OCI-LY1 (cell line): ENCODE measurements around the gene TANGO6.

Experiments
- H2AFZ ChIP-seq: fragments of 200-600 bp; sonication (generic), shearing (Covaris generic); 2 replicates; pipeline ENCODE4 v1.6.0; 2014; ENCODE audit warnings: antibody characterized with exemption, mild to moderate bottlenecking, low read length
- H3F3A ChIP-seq: fragments of 200-600 bp; sonication (generic), shearing (Covaris generic); 2 replicates; pipeline ENCODE4 v1.6.0; 2014; ENCODE audit warnings: mild to moderate bottlenecking, antibody characterized with exemption, low read length, moderate library complexity; ENCODE audit not compliant: insufficient read depth
- H3K27ac ChIP-seq: fragments of 200-600 bp; sonication (generic); 2 replicates; pipeline ENCODE4 v1.5.1; 2014; ENCODE audit warnings: low read length, mixed run types, mild to moderate bottlenecking, low read depth; ENCODE audit not compliant: poor library complexity, severe bottlenecking
- H3K27me3 ChIP-seq: fragments of 200-600 bp; sonication (generic); 2 replicates; pipeline ENCODE4 v1.6.0; 2014; ENCODE audit warnings: antibody characterized with exemption, mild to moderate bottlenecking, low read length, moderate library complexity; ENCODE audit not compliant: insufficient read depth
- H3K36me3 ChIP-seq: fragments of 200-600 bp; sonication (generic); 2 replicates; pipeline ENCODE4 v1.6.1; 2014; ENCODE audit warnings: mild to moderate bottlenecking, antibody characterized with exemption, low read length, moderate library complexity, mixed read lengths; ENCODE audit not compliant: insufficient read depth
- H3K4me1 ChIP-seq: fragments of 200-600 bp; sonication (generic); 2 replicates; pipeline ENCODE4 v1.5.1; 2014; ENCODE audit warnings: mild to moderate bottlenecking, low read length, moderate library complexity; ENCODE audit not compliant: insufficient read depth, severe bottlenecking
- H3K4me2 ChIP-seq: fragments of 200-600 bp; sonication (generic), shearing (Covaris generic); 2 replicates; pipeline ENCODE4 v1.6.1; 2014; ENCODE audit warnings: low read length
- H3K4me3 ChIP-seq: fragments of 200-600 bp; sonication (generic); 2 replicates; pipeline ENCODE4 v1.5.1; 2014; ENCODE audit warnings: low read length, low read depth, mild to moderate bottlenecking, mixed read lengths; ENCODE audit not compliant: poor library complexity, severe bottlenecking
- H3K79me2 ChIP-seq: fragments of 200-600 bp; shearing (Covaris generic); 2 replicates; pipeline ENCODE4 v1.6.1; 2016; ENCODE audit warnings: mixed run types, low read length, mixed read lengths; ENCODE audit not compliant: insufficient read depth
- H3K9ac ChIP-seq: fragments of 200-600 bp; sonication (generic), shearing (Covaris generic); 2 replicates; pipeline ENCODE4 v1.6.1; 2014; ENCODE audit warnings: mild to moderate bottlenecking, low read length, mixed read lengths
- H3K9me2 ChIP-seq: fragments of 200-600 bp; sonication (generic), shearing (Covaris generic); 2 replicates; pipeline ENCODE4 v1.6.1; 2014; ENCODE audit warnings: low read depth, mild to moderate bottlenecking, low read length, mixed read lengths
- H3K9me3 ChIP-seq: fragments of 200-600 bp; shearing (Covaris generic); 2 replicates; pipeline ENCODE4 v1.6.1; 2014; ENCODE audit warnings: low read length, mixed read lengths
- H4K20me1 ChIP-seq: fragments of 200-600 bp; sonication (generic), shearing (Covaris generic); 2 replicates; pipeline ENCODE4 v1.6.0; 2016; ENCODE audit warnings: mild to moderate bottlenecking, low read length; ENCODE audit not compliant: insufficient read depth
- CTCF ChIP-seq: fragments of 200-600 bp; sonication (generic), shearing (Covaris generic); IDR thresholded peaks from 2 replicates; pipeline ENCODE4 v1.5.1; 2017; ENCODE audit warnings: mild to moderate bottlenecking, antibody characterized with exemption, low read length, moderate library complexity, mixed read lengths
- EZH2 ChIP-seq: fragments of 200-600 bp; sonication (generic), shearing (Covaris generic); IDR thresholded peaks from 2 replicates; pipeline ENCODE4 v1.8.0; 2017; ENCODE audit warnings: borderline replicate concordance, mixed run types, mild to moderate bottlenecking, antibody characterized with exemption, low read length, moderate library complexity, mixed read lengths

The TANGO6 gene

GRCh38 chr16:68894714-68895113, 51.4 kb downstream of the TANGO6 start:
- no peak overlapping the region for H3K4me2 ChIP-seq
- no peak overlapping the region for H3K27ac ChIP-seq
- no peaks in the 10 kb centered on the region for H3K36me3 ChIP-seq
- H3F3A ChIP-seq: no peaks in the 10 kb centered on the region
- H3K9me3 ChIP-seq: no peaks in the 10 kb centered on the region
- no peaks in the 10 kb centered on the region for H3K4me1 ChIP-seq
- H2AFZ ChIP-seq: no peak overlapping the region
- no peaks in the 10 kb centered on the region for H3K79me2 ChIP-seq
- H3K4me3 ChIP-seq: no peak overlapping the region
- no peaks in the 10 kb centered on the region for H3K9me2 ChIP-seq
- H3K27me3 ChIP-seq: no peaks in the 10 kb centered on the region
- no peak for TF ChIP-seq CTCF
- TF ChIP-seq EZH2: no peak
- no peak overlapping the region for H3K9ac ChIP-seq
- H4K20me1 ChIP-seq: no peaks in the 10 kb centered on the region

- Histone ChIP-seq H3K9me3 (no peaks in the 10 kb centered on the region), H3K4me2 (no peak overlapping the region), H3K9ac (no peak overlapping the region)
Observed at GRCh38 chr16:68898026-68898425, 54.7 kb downstream of the TANGO6 start.

GRCh38 chr16:68900009-68900408, 56.7 kb downstream of the TANGO6 start:
- H3K9ac ChIP-seq: no peak overlapping the region
- H3K27me3 ChIP-seq: no peaks in the 10 kb centered on the region
- H3K27ac ChIP-seq: no peak overlapping the region
- no peak for TF ChIP-seq EZH2
- no peak for TF ChIP-seq CTCF
- no peaks in the 10 kb centered on the region for H3K4me1 ChIP-seq
- H3K9me3 ChIP-seq: no peaks in the 10 kb centered on the region
- no peak overlapping the region for H3K4me3 ChIP-seq
- H3K4me2 ChIP-seq: no peak overlapping the region
- H3K9me2 ChIP-seq: no peaks in the 10 kb centered on the region
- H3K79me2 ChIP-seq: no peaks in the 10 kb centered on the region
- no peaks in the 10 kb centered on the region for H3F3A ChIP-seq
- H2AFZ ChIP-seq: no peak overlapping the region
- H3K36me3 ChIP-seq: no peaks in the 10 kb centered on the region; the same call in 1 of the 2 replicates
- no peaks in the 10 kb centered on the region for H4K20me1 ChIP-seq

More at GRCh38 chr16:68898026-68898425, 54.7 kb downstream of the TANGO6 start:
- H3K27ac ChIP-seq: no peak overlapping the region
- no peak overlapping the region for H2AFZ ChIP-seq
- H3K4me1 ChIP-seq: no peaks in the 10 kb centered on the region
- no peaks in the 10 kb centered on the region for H3F3A ChIP-seq
- H3K36me3 ChIP-seq: no peaks in the 10 kb centered on the region
- H3K27me3 ChIP-seq: no peaks in the 10 kb centered on the region
- no peak for TF ChIP-seq EZH2
- no peak for TF ChIP-seq CTCF
- no peaks in the 10 kb centered on the region for H3K9me2 ChIP-seq
- no peak overlapping the region for H3K4me3 ChIP-seq
- no peaks in the 10 kb centered on the region for H4K20me1 ChIP-seq
- H3K79me2 ChIP-seq: no peaks in the 10 kb centered on the region
